MCF 10A (cell line): Measurements from ENCODE around the gene SLIT3. TPM values are rescaled to one million over a fixed set of nuclear protein-coding genes. Genes with fewer than 3 reads are reported as not detected.

Source experiments
- BruUV-seq: library from RNA; stranded (reverse); fragments of 400-500 nt; replicated peaks from 2 replicates; lab custom pipeline; 2021; lab: Mats Ljungman, UMichigan
- CTCF ChIA-PET: fragments of 300-600 bp; sonication (Branson Sonifier 250); formaldehyde crosslinking; extraction: SDS; loops from one replicate; lab custom pipeline; 2021; ENCODE audit warnings: antibody characterized with exemption, inconsistent platforms; lab: Yijun Ruan, JAX
- POLR2A ChIA-PET: fragments of 300-600, 350-650 bp; sonication (Branson Sonifier 250); formaldehyde crosslinking; extraction: SDS; loops from one replicate; lab custom pipeline; 2020; ENCODE audit warnings: antibody characterized with exemption, inconsistent platforms; lab: Yijun Ruan, JAX
- DNase-seq: peaks from one replicate; pipeline ENCODE4 v3.0.0-alpha.2; 2018; ENCODE audit not compliant: unreplicated experiment
- H3K27ac Mint-ChIP-seq: one replicate; pipeline ENCODE4 v1.8.0; 2022; ENCODE audit warnings: mild to moderate bottlenecking, low read depth, mixed read lengths; ENCODE audit not compliant: unreplicated experiment
- H3K27me3 Mint-ChIP-seq: one replicate; pipeline ENCODE4 v1.8.0; 2022; ENCODE audit warnings: mixed read lengths; ENCODE audit not compliant: insufficient read depth, unreplicated experiment
- H3K36me3 Mint-ChIP-seq: one replicate; pipeline ENCODE4 v1.8.0; 2022; ENCODE audit warnings: mild to moderate bottlenecking, moderate library complexity, mixed read lengths; ENCODE audit not compliant: insufficient read depth, unreplicated experiment
- H3K4me1 Mint-ChIP-seq: one replicate; pipeline ENCODE4 v1.8.0; 2022; ENCODE audit warnings: mixed read lengths; ENCODE audit not compliant: insufficient read depth, unreplicated experiment
- H3K4me3 Mint-ChIP-seq: one replicate; pipeline ENCODE4 v1.8.0; 2022; ENCODE audit warnings: mild to moderate bottlenecking, moderate library complexity, mixed read lengths; ENCODE audit not compliant: unreplicated experiment
- H3K9me3 Mint-ChIP-seq: one replicate; pipeline ENCODE4 v1.8.0; 2022; ENCODE audit warnings: mixed read lengths; ENCODE audit not compliant: unreplicated experiment
- intact Hi-C: fragments of 100-400 bp; cut with micrococcal nuclease; formaldehyde crosslinking; loops from 2 replicates; pipeline ENCODE4 v1.14.1; 2022
- total RNA-seq: library from RNA; stranded (reverse); gene quantifications from 2 replicates; pipeline ENCODE4 v1.2.3, GENCODE V29; 2022
- TF ChIP-seq, protein P1 (sequence below): fragments of 200-600 bp; IDR thresholded peaks from one replicate; pipeline ENCODE4 v1.8.0; 2022; ENCODE audit warnings: antibody characterized with exemption, mild to moderate bottlenecking; ENCODE audit not compliant: unreplicated experiment

SLIT3 gene
- total RNA-seq, 1 experiment from 2014 or later, result 0.89 TPM

DNA sequence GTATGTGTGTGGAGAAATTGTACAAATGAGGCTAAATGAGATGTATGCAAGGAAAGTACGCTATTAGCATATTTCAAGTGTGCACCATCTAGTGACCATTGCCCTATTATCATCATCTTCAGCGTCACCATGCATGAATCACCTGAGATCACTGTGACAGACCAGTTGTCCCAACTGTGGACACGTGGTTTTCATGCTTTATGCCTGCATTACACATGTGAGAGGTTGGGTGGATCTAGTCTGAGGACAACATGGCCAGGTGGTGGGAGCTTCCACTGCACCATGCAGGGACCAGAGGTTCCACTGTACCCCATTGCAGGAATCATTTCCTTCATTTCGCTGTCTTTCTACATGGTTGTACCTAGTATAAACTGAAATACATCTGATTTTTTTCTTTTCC, 329.8 kb downstream of the SLIT3 start:
- ChIA-PET CTCF (interaction anchor here (2.4 kb wide), 1 partner anchor 16 kb away, joined by 6 read pairs; no protein-coding TSS in a partner anchor), POLR2A (no interaction called here)
- TF ChIP-seq, protein P1, sequence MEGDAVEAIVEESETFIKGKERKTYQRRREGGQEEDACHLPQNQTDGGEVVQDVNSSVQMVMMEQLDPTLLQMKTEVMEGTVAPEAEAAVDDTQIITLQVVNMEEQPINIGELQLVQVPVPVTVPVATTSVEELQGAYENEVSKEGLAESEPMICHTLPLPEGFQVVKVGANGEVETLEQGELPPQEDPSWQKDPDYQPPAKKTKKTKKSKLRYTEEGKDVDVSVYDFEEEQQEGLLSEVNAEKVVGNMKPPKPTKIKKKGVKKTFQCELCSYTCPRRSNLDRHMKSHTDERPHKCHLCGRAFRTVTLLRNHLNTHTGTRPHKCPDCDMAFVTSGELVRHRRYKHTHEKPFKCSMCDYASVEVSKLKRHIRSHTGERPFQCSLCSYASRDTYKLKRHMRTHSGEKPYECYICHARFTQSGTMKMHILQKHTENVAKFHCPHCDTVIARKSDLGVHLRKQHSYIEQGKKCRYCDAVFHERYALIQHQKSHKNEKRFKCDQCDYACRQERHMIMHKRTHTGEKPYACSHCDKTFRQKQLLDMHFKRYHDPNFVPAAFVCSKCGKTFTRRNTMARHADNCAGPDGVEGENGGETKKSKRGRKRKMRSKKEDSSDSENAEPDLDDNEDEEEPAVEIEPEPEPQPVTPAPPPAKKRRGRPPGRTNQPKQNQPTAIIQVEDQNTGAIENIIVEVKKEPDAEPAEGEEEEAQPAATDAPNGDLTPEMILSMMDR, result no peak
- Mint-ChIP-seq H3K4me1 (no peaks in the 10 kb centered on the region), H3K27ac (no peak overlapping the region), H3K36me3 (no peaks in the 10 kb centered on the region), H3K27me3 (no peaks in the 10 kb centered on the region), H3K4me3 (no peak overlapping the region), H3K9me3 (no peaks in the 10 kb centered on the region)
- DNase-seq, result no peak
- BruUV-seq, result no TSS peak
- intact Hi-C loops, result loop anchor here (10.0 kb wide), 1 partner anchor 1014 kb away; the partner anchor contains the start of gene INSYN2B

DNA sequence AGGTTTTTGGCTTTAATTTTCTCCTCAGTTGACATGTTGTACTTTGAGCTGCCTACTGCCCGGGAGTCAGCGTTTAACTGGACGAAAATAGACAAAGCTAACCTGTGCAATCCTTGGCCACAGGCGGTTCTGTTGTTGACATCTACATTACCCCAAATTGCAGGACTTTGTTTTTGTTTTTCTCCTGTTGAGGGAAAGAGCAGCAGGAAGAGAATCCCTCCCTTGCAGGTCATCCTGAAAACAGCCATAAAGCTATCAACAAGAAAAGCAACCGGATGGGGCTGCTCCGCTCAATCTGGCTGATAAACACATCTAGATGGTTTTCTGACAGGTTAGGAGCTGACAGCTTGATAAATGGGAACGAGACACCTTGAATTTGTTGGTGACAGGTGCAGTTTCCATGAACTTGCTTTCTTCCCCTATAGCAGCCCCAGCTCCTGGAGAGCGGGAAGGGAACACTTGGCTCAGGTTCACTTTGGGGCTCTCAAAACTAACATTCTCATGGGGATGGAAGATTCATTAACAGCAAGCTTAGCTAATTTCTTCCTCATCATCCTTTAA, 331.5 kb downstream of the SLIT3 start:
- Mint-ChIP-seq H3K36me3 (no peaks in the 10 kb centered on the region), H3K4me1 (no peaks in the 10 kb centered on the region), H3K4me3 (no peak overlapping the region), H3K27me3 (no peaks in the 10 kb centered on the region), H3K9me3 (no peaks in the 10 kb centered on the region), H3K27ac (no peak overlapping the region)
- ChIA-PET POLR2A (no interaction called here), CTCF (interaction anchor here (1.2 kb wide), 2 partner anchors 249 to 290 kb away, joined by 3 to 5 read pairs; no protein-coding TSS in a partner anchor)
- intact Hi-C loops, result no loop called here
- TF ChIP-seq, protein P1, result no peak
- no TSS peak for BruUV-seq
- DNase-seq, result no peak

DNA sequence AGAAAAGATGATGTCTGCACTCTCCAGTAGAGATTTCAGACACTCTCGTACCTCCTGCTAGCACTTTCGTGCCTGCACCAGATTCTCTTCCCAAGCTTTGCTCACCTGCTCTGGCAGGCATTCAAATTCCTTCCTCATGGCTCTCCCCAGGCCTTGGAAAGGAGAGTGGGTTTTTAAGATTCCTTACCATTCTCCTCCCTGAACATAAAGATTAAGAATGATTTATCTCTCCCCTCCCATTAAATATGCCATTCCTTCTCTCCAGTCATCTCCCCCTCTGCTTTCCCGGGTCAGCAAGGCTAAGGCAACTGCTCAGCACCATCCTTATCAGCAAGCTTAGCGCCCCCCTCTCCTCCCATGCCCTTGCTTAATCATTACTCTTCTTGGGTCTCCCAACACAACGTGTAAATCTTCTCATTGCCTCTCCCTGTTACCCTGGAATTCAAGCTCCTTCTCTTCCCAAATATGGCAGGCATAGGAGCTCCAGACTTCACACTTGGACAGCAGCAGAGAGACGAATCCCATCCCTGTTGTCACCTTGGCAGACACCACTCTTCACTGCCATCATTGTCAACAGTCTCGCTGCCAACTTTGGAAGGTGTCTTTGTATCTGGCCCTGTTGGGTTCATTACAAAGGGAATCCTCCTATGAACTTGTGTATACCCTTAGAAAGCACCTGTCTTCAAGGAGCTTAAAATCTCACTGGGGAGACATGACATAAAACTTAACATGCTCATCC, 332.9 kb downstream of the SLIT3 start:
- intact Hi-C loops, result no loop called here
- Mint-ChIP-seq H3K9me3 (no peaks in the 10 kb centered on the region), H3K27me3 (no peaks in the 10 kb centered on the region), H3K27ac (no peak overlapping the region), H3K4me1 (no peaks in the 10 kb centered on the region), H3K4me3 (no peak overlapping the region), H3K36me3 (no peaks in the 10 kb centered on the region)
- DNase-seq, result no peak
- BruUV-seq, result no TSS peak
- ChIA-PET CTCF (interaction anchor here (1.2 to 1.6 kb wide), 2 partner anchors 19 to 251 kb away, joined by 3 to 5 read pairs; no protein-coding TSS in a partner anchor), POLR2A (interaction anchor here (0.6 kb wide), 1 partner anchor 717 kb away, joined by 3 read pairs; no protein-coding TSS in a partner anchor)
- TF ChIP-seq, protein P1, result no peak

DNA sequence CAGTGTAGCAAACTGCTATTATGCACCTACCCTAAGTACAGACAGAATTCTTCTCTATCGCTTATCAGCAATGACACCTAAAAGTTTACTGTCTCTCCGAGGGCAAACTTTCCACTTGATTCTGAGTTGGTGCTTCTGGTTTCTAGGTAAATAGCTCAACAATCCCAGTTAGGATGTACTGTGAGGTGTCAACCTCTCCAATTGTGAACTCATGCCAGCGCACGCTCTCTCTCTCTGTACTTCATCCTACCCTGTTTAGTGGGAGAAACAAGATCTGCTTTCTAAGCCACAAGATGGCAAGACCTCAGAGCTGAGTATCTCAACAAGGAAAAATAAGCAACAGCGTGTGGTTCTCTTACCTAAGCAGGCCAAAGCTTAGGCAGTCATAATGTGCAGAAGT, 335.3 kb downstream of the SLIT3 start:
- BruUV-seq, result no TSS peak
- H3K36me3 Mint-ChIP-seq, result no peaks in the 10 kb centered on the region
- TF ChIP-seq, protein P1, result no peak
- H3K27me3 Mint-ChIP-seq, result no peaks in the 10 kb centered on the region
- H3K4me3 Mint-ChIP-seq, result no peak overlapping the region
- no peaks in the 10 kb centered on the region for H3K9me3 Mint-ChIP-seq
- DNase-seq, result no peak
- intact Hi-C loops, result no loop called here
- POLR2A ChIA-PET, result interaction anchor here (1.1 kb wide), 1 partner anchor 12 kb away, joined by 3 read pairs; no protein-coding TSS in a partner anchor
- H3K4me1 Mint-ChIP-seq, result no peaks in the 10 kb centered on the region
- H3K27ac Mint-ChIP-seq, result no peak overlapping the region
- CTCF ChIA-PET, result interaction anchor here (0.5 to 2.2 kb wide), 4 partner anchors 22 to 1015 kb away, joined by 3 to 12 read pairs (median 4); no protein-coding TSS in a partner anchor
